SK-N-SH (cell line): ENCODE data around the gene ANO9. TPM values are rescaled to one million over a fixed set of nuclear protein-coding genes. Genes with fewer than 3 reads are reported as not detected.
"Not testable (repeated sequence)": the region's sequence is repeated elsewhere in the genome, so short reads cannot be mapped to it uniquely, and the experiment has no call there.

Source experiments
- CTCF ChIA-PET: fragments of 300-600, 350-600 bp; formaldehyde crosslinking; extraction: SDS; loops from one replicate; lab custom pipeline; 2021; lab: Yijun Ruan, JAX
- POLR2A ChIA-PET: fragments of 350-600 bp; sonication (Branson Sonifier 250); formaldehyde crosslinking; extraction: SDS; loops from one replicate; lab custom pipeline; 2020; ENCODE audit warnings: antibody characterized with exemption, inconsistent platforms; lab: Yijun Ruan, JAX
- DNase-seq: peaks from one replicate; pipeline ENCODE4 v3.0.0; 2012
- H2AFZ ChIP-seq: fragments of 200-600 bp; sonication (generic); 2 replicates; pipeline ENCODE4 v1.8.1; 2016; ENCODE audit warnings: antibody characterized with exemption, mild to moderate bottlenecking, low read depth
- H3F3A ChIP-seq: fragments of 200-600 bp; sonication (generic); replicated peaks from 2 replicates; pipeline ENCODE3; 2016; ENCODE audit warnings: antibody characterized with exemption, mild to moderate bottlenecking; ENCODE audit not compliant: insufficient read depth
- H3K27ac ChIP-seq, 2 experiments: fragments of 200-500 bp in 1 of 2; fragments of 200-600 bp in 1 of 2; sonication (Bioruptor generic) in 1 of 2; sonication (generic), shearing (Covaris generic) in 1 of 2; 2 replicates each; pipeline versions ENCODE4 v1.5.1 to v1.6.1; 2014 to 2016; ENCODE audit warnings: low read depth in 2 of 2, inconsistent platforms in 1 of 2, low read length in 1 of 2, mild to moderate bottlenecking in 1 of 2, mixed read lengths in 1 of 2
- H3K27me3 ChIP-seq: fragments of 200-600 bp; sonication (generic), shearing (Covaris generic); 2 replicates; pipeline ENCODE4 v1.6.1; 2016; ENCODE audit warnings: mixed run types; ENCODE audit not compliant: insufficient read depth
- H3K36me3 ChIP-seq, 2 experiments: fragments of 200-500 bp in 1 of 2; fragments of 200-600 bp in 1 of 2; sonication (Bioruptor generic) in 1 of 2; sonication (generic) in 1 of 2; replicated peaks in 1 of 2; 2 replicates each; pipeline versions ENCODE3 to v1.5.1; 2014 to 2016; ENCODE audit warnings: low read length in 1 of 2, mild to moderate bottlenecking in 1 of 2; ENCODE audit not compliant: insufficient read depth in 2 of 2, control insufficient read depth in 1 of 2
- H3K4me1 ChIP-seq, 2 experiments: fragments of 200-500 bp in 1 of 2; fragments of 200-600 bp in 1 of 2; sonication (Bioruptor generic) in 1 of 2; sonication (generic), shearing (Covaris generic) in 1 of 2; 2 replicates each; pipeline versions ENCODE4 v1.5.1 to v1.6.1; 2014 to 2016; ENCODE audit warnings: low read depth in 1 of 2, low read length in 1 of 2, mixed run types in 1 of 2; ENCODE audit not compliant: insufficient read depth in 2 of 2, control insufficient read depth in 1 of 2
- H3K4me2 ChIP-seq: fragments of 200-600 bp; sonication (generic), shearing (Covaris generic); 2 replicates; pipeline ENCODE4 v1.6.1; 2017; ENCODE audit warnings: mixed run types
- H3K4me3 ChIP-seq, 2 experiments: fragments of 200-500 bp in 1 of 2; fragments of 200-600 bp in 1 of 2; sonication (Bioruptor generic) in 1 of 2; sonication (generic), shearing (Covaris generic) in 1 of 2; 2 replicates each; pipeline versions ENCODE4 v1.5.1 to v1.8.1; 2014 to 2016; ENCODE audit warnings: low read depth in 2 of 2, inconsistent platforms in 1 of 2, low read length in 1 of 2, mild to moderate bottlenecking in 1 of 2, mixed read lengths in 1 of 2, moderate library complexity in 1 of 2
- H3K79me2 ChIP-seq: fragments of 200-600 bp; sonication (generic); 2 replicates; pipeline ENCODE4 v1.8.1; 2017; ENCODE audit warnings: mild to moderate bottlenecking; ENCODE audit not compliant: insufficient read depth
- H3K9ac ChIP-seq: fragments of 200-600 bp; sonication (generic); 2 replicates; pipeline ENCODE4 v1.6.1; 2017; ENCODE audit warnings: mixed run types
- H3K9me2 ChIP-seq: fragments of 200-600 bp; sonication (generic); 2 replicates; pipeline ENCODE4 v1.6.1; 2017; ENCODE audit warnings: mixed run types
- H3K9me3 ChIP-seq: fragments of 200-600 bp; sonication (generic); 2 replicates; pipeline ENCODE4 v1.6.1; 2017; ENCODE audit warnings: mixed run types, mild to moderate bottlenecking, moderate library complexity
- H4K20me1 ChIP-seq: fragments of 200-600 bp; sonication (generic); 2 replicates; pipeline ENCODE4 v1.6.1; 2017; ENCODE audit warnings: mild to moderate bottlenecking, mixed run types; ENCODE audit not compliant: insufficient read depth
- CTCF ChIP-seq: fragments of 200-600 bp; sonication (generic); IDR thresholded peaks from 2 replicates; pipeline ENCODE4 v1.6.1; 2017; ENCODE audit warnings: antibody characterized with exemption, mild to moderate bottlenecking, moderate library complexity
- ELF1 ChIP-seq: IDR thresholded peaks from 2 replicates; pipeline ENCODE4 v1.4.0; 2012
- EZH2phosphoT487 ChIP-seq: fragments of 200-600 bp; sonication (generic); IDR thresholded peaks from 2 replicates; pipeline ENCODE4 v1.6.1; 2017; ENCODE audit warnings: low read depth, mixed run types, mild to moderate bottlenecking, antibody characterized with exemption, moderate library complexity, borderline replicate concordance
- FOXM1 ChIP-seq: IDR thresholded peaks from 2 replicates; pipeline ENCODE4 v1.4.0; 2012; ENCODE audit warnings: low read depth, mild to moderate bottlenecking
- GABPA ChIP-seq: IDR thresholded peaks from 2 replicates; pipeline ENCODE4 v1.4.0; 2012; ENCODE audit warnings: low read depth, mild to moderate bottlenecking
- NFIC ChIP-seq: IDR thresholded peaks from 2 replicates; pipeline ENCODE4 v1.4.0; 2012; ENCODE audit warnings: borderline replicate concordance
- NRF1 ChIP-seq: IDR thresholded peaks from 2 replicates; pipeline ENCODE4 v1.6.1; 2012; ENCODE audit warnings: low read depth, mild to moderate bottlenecking, low read length
- RCOR1 ChIP-seq: fragments of 150-350 bp; IDR thresholded peaks from 2 replicates; pipeline ENCODE4 v1.6.1; 2017; ENCODE audit warnings: antibody characterized with exemption, low read length
- RFX5 ChIP-seq: IDR thresholded peaks from 2 replicates; pipeline ENCODE4 v1.6.1; 2012; ENCODE audit warnings: mild to moderate bottlenecking, improper control_type of control experiment, low read length
- RXRA ChIP-seq: IDR thresholded peaks from 2 replicates; pipeline ENCODE4 v1.4.0; 2012; ENCODE audit warnings: low read depth, mild to moderate bottlenecking, borderline replicate concordance
- SIN3A ChIP-seq: IDR thresholded peaks from 2 replicates; pipeline ENCODE4 v1.6.1; 2012; ENCODE audit warnings: low read depth, mild to moderate bottlenecking, low read length, moderate library complexity, borderline replicate concordance
- SMC3 ChIP-seq: IDR thresholded peaks from 2 replicates; pipeline ENCODE4 v1.6.1; 2012; ENCODE audit warnings: low read depth, low read length, improper control_type of control experiment
- YY1 ChIP-seq: IDR thresholded peaks from 2 replicates; pipeline ENCODE4 v1.4.0; 2012; ENCODE audit warnings: low read depth, mild to moderate bottlenecking
- ZBTB33 ChIP-seq: IDR thresholded peaks from 2 replicates; pipeline ENCODE4 v1.4.0; 2012; ENCODE audit warnings: low read depth, borderline replicate concordance
- WGBS: methylation state at CpG from one replicate; pipeline ENCODE4 v1.1.6; 2017; ENCODE audit warnings: low lambda C conversion rate; 5-methylcytosine and 5-hydroxymethylcytosine counted together
- polyA plus RNA-seq, 3 experiments: library from polyadenylated mRNA; depleted of rRNA; stranded (reverse); fragments of >200 nt; gene quantifications; 2 replicates each; pipeline ENCODE4 v1.2.3, GENCODE V29; 2012
- TF ChIP-seq, protein P1 (sequence below): IDR thresholded peaks from 2 replicates; pipeline ENCODE4 v1.4.0; 2012; ENCODE audit warnings: low read depth, borderline replicate concordance
- TF ChIP-seq, protein P2 (sequence below): fragments of 150-350 bp; IDR thresholded peaks from 2 replicates; pipeline ENCODE4 v1.6.1; 2017; ENCODE audit warnings: antibody characterized with exemption, low read length, low read depth, borderline replicate concordance
- TF ChIP-seq, protein P3 (sequence below): IDR thresholded peaks from 2 replicates; pipeline ENCODE4 v1.4.0; 2012; ENCODE audit warnings: low read depth
- TF ChIP-seq, protein P4 (sequence below): IDR thresholded peaks from 2 replicates; pipeline ENCODE4; 2012

Gene ANO9
- polyA plus RNA-seq, 1 of the 3 experiments (the other 2 are of a cell fraction): 0.12 TPM

DNA sequence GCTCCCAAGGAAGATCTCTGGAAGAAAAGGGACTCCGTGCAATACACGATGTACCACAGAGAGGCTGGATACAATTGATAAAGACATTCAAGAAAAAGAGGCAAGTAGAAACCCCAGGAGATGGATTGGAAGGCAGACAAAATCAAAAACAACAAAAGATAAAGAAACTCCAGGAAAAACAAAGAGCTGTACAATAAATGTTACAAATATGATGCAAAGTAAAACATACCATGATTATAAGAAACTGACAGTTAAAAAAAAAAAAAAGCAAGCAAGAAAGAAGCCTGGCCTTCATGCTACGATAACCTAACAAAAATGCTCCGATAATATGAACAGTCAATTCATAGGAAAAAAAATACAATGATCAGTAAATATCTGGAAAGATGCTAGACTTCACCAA, 16.5 kb downstream of the ANO9 start:
- Histone ChIP-seq H2AFZ (no peak overlapping the region), H3K4me2 (no peak overlapping the region), H3K27me3 (no peaks in the 10 kb centered on the region), H3K4me1 (no peaks in the 10 kb centered on the region), H3K9ac (no peak overlapping the region), H3K9me2 (no peaks in the 10 kb centered on the region), H4K20me1 (no peaks in the 10 kb centered on the region), H3K27ac (no peak overlapping the region), H3F3A (no peaks in the 10 kb centered on the region), H3K36me3 (no peaks in the 10 kb centered on the region), H3K9me3 (no peaks in the 10 kb centered on the region), H3K4me3 (no peak overlapping the region), H3K79me2 (no peaks in the 10 kb centered on the region)
- no peak for DNase-seq
- POLR2A ChIA-PET: no interaction called here
- WGBS: 43% methylated on average over 4 of the region's 4 CpGs
- TF ChIP-seq CTCF (no peak), RCOR1 (no peak), ZBTB33 (no peak), ELF1 (no peak), FOXM1 (no peak), NFIC (no peak), YY1 (no peak), NRF1 (no peak), RXRA (no peak), SIN3A (no peak), EZH2phosphoT487 (no peak), SMC3 (no peak), GABPA (no peak), RFX5 (no peak)
- TF ChIP-seq, protein P1, sequence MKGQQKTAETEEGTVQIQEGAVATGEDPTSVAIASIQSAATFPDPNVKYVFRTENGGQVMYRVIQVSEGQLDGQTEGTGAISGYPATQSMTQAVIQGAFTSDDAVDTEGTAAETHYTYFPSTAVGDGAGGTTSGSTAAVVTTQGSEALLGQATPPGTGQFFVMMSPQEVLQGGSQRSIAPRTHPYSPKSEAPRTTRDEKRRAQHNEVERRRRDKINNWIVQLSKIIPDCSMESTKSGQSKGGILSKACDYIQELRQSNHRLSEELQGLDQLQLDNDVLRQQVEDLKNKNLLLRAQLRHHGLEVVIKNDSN: no peak
- TF ChIP-seq, protein P2, sequence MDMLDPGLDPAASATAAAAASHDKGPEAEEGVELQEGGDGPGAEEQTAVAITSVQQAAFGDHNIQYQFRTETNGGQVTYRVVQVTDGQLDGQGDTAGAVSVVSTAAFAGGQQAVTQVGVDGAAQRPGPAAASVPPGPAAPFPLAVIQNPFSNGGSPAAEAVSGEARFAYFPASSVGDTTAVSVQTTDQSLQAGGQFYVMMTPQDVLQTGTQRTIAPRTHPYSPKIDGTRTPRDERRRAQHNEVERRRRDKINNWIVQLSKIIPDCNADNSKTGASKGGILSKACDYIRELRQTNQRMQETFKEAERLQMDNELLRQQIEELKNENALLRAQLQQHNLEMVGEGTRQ: no peak
- TF ChIP-seq, protein P3, sequence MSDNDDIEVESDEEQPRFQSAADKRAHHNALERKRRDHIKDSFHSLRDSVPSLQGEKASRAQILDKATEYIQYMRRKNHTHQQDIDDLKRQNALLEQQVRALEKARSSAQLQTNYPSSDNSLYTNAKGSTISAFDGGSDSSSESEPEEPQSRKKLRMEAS: no peak
- TF ChIP-seq, protein P4, sequence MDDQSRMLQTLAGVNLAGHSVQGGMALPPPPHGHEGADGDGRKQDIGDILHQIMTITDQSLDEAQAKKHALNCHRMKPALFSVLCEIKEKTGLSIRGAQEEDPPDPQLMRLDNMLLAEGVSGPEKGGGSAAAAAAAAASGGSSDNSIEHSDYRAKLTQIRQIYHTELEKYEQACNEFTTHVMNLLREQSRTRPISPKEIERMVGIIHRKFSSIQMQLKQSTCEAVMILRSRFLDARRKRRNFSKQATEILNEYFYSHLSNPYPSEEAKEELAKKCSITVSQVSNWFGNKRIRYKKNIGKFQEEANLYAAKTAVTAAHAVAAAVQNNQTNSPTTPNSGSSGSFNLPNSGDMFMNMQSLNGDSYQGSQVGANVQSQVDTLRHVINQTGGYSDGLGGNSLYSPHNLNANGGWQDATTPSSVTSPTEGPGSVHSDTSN: no peak
- CTCF ChIA-PET: interaction anchor here (0.6 kb wide), 1 partner anchor 298 kb away, joined by 3 read pairs; no protein-coding TSS in a partner anchor

DNA sequence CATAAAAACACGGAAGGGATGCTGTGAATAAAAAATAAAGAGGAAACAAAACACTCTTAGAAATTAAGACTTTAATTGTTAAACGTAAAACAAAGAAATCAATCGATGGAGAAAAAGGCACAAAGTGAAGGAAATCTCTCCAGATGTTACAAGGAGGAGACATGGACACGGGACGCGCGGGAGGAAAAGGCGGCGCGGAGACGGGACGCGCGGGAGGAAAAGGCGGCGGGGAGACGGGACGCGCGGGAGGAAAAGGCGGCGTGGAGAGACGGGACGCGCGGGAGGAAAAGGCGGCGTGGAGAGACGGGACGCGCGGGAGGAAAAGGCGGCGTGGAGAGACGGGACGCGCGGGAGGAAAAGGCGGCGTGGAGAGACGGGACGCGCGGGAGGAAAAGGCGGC, 17.0 kb downstream of the ANO9 start:
- H3K36me3 ChIP-seq, H3K27me3 ChIP-seq, H3K4me2 ChIP-seq, H3K9me2 ChIP-seq, DNase-seq, H2AFZ ChIP-seq, H4K20me1 ChIP-seq, POLR2A ChIA-PET, H3K9ac ChIP-seq, H3K4me3 ChIP-seq, H3K79me2 ChIP-seq, H3K9me3 ChIP-seq, H3K27ac ChIP-seq, H3F3A ChIP-seq, H3K4me1 ChIP-seq: not testable (repeated sequence)
- 71% methylated on average over 44 of the region's 45 CpGs for WGBS
- CTCF ChIA-PET: interaction anchor here (0.6 kb wide), 1 partner anchor 299 kb away, joined by 3 read pairs; no protein-coding TSS in a partner anchor
